Raji (cell line): ENCODE data around the gene ACTN1.

Source experiments
- POLR2A ChIP-seq: IDR thresholded peaks from 2 replicates; pipeline ENCODE4 v1.6.1; 2011; ENCODE audit warnings: low read depth, low read length, control low read depth; ENCODE audit not compliant: insufficient read depth

ACTN1 gene

DNA sequence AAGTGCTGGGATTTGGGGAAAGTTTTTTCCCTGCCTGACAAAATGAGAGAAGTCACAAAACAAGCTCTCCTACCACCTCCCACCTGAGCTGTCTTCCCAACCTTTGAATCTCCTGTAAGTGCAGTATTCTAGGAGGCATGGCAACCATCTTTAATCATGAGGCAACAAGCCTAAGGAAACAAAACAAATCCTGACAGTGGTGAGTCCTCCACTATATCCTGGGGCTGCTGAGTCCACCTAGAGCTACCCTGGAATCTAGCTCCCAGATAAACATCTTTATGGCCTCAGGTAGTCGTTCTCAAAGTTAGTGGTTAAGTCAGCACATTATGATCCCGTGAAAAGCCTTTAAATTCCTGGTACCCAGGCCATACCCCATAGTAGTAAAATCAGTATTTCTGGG, 22.3 kb upstream of the ACTN1 start:
- TF ChIP-seq POLR2A, result no peak

GRCh38 chr14:68998062-68998461, 19.0 kb upstream of the ACTN1 start:
- no peak for TF ChIP-seq POLR2A

DNA sequence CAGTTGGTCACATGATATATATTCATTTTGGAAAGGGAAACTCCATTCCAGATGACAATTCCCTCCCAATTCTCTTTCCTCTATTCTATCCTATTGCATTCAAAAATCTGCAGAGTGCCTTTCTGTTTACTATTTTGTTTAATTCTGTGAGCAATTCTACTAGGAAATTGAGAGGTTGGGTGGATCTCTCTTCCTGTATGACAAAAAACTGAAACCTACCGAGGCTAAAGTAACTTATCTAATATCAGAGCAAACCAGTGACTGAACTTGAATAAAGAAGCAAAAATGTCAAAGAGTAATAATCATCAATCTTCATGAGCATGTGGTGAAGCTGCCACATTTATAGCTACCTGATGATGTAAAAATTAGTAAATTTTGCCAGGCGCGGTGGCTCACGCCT, 16.6 kb upstream of the ACTN1 start:
- TF ChIP-seq POLR2A, result no peak

GRCh38 chr14:68994056-68994455, 15.0 kb upstream of the ACTN1 start:
- TF ChIP-seq POLR2A, result no peak

- no peak for TF ChIP-seq POLR2A
These were observed 8.5 kb upstream of the ACTN1 start for GRCh38 chr14:68987653-68988036.

DNA sequence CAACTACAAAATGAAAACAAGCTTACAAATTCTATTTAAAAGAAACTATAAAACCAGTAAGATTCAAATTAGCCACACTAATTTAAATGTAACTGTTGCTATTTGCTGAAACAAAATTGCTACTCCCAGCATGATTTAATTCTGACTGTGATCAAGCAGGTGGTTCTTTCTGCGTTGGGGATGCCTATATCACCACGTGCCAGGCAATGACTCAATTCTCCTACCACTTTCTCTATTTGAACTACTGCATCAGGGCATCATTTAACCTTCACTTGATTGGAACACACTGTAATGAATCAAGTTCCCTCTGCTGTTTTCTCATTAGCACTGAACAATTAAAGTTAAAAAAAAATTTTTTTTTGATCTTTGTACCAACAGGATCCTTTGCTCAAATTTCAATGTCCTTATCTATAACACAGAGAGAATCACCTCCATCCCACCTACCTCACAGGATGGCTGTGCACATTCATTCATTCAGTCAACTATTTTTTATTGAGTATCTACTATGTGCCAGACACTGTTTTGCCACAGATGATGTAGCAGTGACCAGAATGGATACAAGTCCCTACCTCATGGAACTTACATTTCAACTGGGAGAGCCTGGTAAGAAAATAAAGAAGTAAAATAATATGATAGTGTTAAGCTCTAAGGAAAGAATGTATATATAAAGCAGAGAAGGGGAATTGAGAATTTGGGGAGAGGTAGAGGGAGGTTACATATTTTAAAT, 8.0 kb upstream of the ACTN1 start:
- no peak for TF ChIP-seq POLR2A

DNA sequence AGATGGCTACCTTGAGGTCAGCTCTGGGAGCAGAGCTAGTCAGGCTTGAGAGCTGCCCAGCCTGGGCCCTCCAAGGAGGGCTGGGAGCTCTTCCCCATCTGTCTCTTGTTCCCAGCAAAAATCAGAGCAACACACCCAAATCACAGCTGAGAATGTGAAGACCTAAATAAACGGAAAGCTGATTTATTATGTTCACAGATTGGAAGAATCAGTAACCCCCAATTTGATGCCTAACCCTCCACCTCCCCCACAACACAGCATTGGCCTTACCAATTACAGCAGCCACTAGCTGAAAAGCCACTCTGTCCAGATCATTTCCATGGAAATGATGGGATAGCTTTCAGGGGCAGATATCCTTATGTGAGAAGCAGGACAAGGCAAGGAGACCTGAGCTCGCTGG, 7.1 kb upstream of the ACTN1 start:
- TF ChIP-seq POLR2A, result no peak

DNA sequence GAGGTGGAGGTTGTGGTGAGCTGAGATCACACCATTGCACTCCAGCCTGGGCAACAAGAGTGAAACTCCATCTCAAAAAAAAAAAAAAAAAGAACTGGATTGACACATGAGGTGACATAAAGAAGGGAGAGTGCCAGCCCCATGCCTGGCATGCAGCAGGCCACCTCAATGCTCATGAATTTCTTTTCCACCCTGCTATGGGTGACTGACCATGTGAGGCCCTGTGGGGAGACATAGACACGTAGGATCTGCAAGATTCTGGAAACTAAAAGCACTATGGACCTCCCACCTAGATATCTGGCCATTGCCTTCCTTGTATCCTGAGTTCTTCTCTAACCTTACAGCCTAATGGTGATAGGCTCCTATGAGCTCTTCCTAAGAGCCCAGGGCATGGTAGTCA, 5.6 kb upstream of the ACTN1 start:
- no peak for TF ChIP-seq POLR2A

DNA sequence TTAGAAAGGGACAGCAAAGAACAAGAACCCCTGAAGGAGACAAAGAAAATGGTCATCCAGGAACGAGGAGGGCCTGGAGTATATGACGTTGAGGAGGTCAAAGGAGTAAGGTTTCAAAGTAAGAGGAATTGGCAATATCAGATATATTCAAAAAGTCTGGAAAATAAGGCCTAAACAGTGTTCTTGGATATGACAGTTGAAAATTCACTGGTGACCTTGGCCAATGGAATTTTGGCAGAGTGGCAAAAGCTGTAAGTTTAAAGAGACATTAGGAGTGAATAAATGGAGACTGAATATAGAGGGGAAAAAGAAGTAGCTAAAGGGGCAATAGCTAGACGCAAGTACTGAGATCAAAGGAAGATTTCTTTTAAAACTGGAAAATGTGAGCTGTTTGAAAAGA, 4.1 kb upstream of the ACTN1 start:
- TF ChIP-seq POLR2A, result no peak

- TF ChIP-seq POLR2A, result no peak
These were observed 3.5 kb upstream of the ACTN1 start for GRCh38 chr14:68982581-68982980.

DNA sequence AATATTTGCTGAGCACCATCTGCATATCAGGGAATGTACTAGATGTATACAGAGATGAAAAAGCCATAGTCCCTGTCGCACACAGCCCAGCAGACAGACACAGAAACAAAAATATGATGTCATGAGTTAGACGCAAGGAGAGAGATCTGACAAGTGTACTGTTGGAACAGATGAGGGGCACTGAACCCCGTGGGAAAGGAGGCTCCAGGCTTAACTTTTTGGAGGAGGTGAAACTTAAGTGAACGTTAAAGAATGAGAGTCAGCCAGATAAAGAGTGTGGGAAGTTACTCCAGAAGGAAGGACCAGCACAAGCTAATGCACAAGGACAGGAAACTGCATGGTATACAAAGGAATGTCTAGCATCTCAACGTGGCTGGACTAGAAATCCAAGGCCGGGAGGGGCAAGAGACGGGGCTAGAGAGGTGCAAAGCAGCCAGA, 2.5 kb upstream of the ACTN1 start:
- TF ChIP-seq POLR2A, result no peak

- TF ChIP-seq POLR2A, result no peak
These were observed 2.0 kb upstream of the ACTN1 start for GRCh38 chr14:68981139-68981538.

DNA sequence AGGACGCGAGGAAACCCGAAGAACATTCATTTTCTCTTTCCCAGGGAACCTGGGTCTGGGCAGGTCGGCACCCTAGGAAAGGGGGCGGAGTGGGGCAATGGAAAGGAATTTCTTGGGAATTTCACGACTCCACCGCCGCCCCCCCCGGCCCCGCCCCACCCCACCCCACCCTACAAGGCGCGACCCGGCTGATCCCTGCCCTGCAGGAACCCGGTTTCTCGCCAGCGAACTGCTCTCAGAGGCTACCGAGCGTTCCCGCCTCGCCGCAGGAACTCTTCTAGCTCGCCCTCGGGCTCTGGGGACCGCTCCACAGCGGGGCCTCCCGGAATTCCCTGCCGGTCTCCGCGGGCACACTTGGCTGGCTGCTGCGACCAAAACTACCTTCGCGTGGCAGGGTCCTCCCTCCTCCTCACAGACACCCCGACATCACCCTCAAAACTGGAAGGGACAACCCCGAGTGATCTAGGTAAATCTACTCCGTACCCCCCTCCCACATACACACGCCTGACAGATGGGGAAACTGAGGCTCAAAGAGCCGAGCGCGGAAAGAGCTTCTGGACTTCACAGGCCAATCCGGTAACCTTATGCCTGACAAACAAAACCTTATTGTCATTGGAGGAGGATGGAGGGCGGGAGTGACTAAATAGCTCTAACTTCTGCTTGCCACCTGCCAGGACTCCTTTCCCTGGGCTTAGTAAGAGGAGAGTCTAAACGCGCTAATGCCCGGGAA, 785 bp upstream of the ACTN1 start:
- TF ChIP-seq POLR2A, result no peak

DNA sequence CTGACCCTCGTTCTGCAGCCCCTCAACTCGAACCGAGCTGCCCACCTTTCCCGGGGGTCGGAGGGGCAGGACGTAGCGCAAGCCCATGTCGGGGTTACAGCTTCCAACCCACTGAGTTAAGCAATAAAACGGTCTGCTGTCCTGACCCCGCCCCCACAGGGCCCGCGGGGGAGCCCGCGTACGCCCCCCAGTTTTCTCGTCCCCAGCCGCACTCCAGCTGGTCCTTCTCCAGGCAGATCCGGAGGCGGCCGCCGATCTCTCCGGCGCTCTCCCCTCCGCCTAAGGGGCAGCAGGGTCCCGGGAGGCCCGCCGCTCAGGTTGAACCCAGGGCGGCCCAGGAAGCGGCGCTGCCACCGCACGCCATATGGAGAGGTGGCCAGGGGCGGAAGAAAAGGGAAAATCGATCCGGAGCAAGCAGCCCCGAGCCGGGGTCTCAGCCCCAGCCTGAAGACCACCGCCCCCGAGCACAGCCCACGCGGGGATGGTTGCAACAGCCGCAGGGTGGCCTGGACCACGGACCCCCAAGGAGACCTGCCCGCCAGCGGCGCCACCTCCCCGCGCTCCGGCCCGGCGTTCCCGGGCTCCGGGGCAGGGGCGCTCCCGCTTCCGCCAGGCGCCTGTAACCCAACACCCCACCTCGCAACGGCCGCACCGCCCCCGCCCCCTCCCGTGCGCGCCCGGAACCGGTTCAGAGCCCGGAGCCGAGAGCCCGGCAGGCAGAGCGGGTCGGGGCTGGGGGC, 760 bp downstream of the ACTN1 start:
- no peak for TF ChIP-seq POLR2A

GRCh38 chr14:68977718-68978171, 1.4 kb downstream of the ACTN1 start:
- no peak for TF ChIP-seq POLR2A
